Diencephalon (tissue), 1 donor: ENCODE measurements around the gene ADGRL1. TPM values are rescaled to one million over a fixed set of nuclear protein-coding genes. Genes with fewer than 3 reads are reported as not detected.

ENCODE experiments used
- small RNA-seq: library from RNA; depleted of rRNA; stranded (forward); fragments of <200 nt; gene quantifications from one replicate; pipeline ENCODE3, GENCODE V24; 2014
- total RNA-seq: library from RNA; depleted of rRNA; stranded (reverse); fragments of >200 nt; gene quantifications from one replicate; pipeline ENCODE4 v1.2.3, GENCODE V29; 2014

ADGRL1 gene
- 95.7 TPM for total RNA-seq

GRCh38 chr19:14205452-14206287 is at the start of gene ADGRL1:
Gene ADGRL1 (minus strand): TSS chr19:14206169. CDS start chr19:14183602, 22,567 bp downstream.

GRCh38 chr19:14136509-14137281 is 69.3 kb downstream of the ADGRL1 start, which contains the start of gene ASF1B:
Gene ASF1B (minus strand): TSS chr19:14136589. CDS start chr19:14136456, 133 bp downstream.

GRCh38 chr19:14117668-14118164 is 88.3 kb downstream of the ADGRL1 start, which contains the start of gene PRKACA:
Gene PRKACA (minus strand): TSS chr19:14117762. CDS start chr19:14117547, 215 bp downstream.

Small RNAs within 50 kb of the gene (small RNA-seq; reads per million reads assigned to genes)
- not detected for gene RN7SL231P

Other genes with a start within 250 kb of the ADGRL1 start
- gene RFX1, start 199.8 kb downstream of the ADGRL1 start, total RNA-seq: 4.2 TPM
- not detected for gene RLN3, start 178.0 kb downstream of the ADGRL1 start, total RNA-seq
- 3.9 TPM for gene IL27RA, start 174.4 kb downstream of the ADGRL1 start, total RNA-seq
- gene PALM3, start 144.1 kb downstream of the ADGRL1 start, total RNA-seq: 6.0 TPM
- gene MISP3, start 133.4 kb downstream of the ADGRL1 start, total RNA-seq: 1.8 TPM
- not detected for gene C19orf67, start 120.4 kb downstream of the ADGRL1 start, total RNA-seq
- gene SAMD1, start 115.4 kb downstream of the ADGRL1 start, total RNA-seq: 26.1 TPM
- 60.7 TPM for gene PRKACA, start 88.4 kb downstream of the ADGRL1 start, total RNA-seq
- 1.6 TPM for gene ASF1B, start 69.6 kb downstream of the ADGRL1 start, total RNA-seq
- gene ADGRE5, start 175.3 kb upstream of the ADGRL1 start, total RNA-seq: 2.3 TPM
- 32.1 TPM for gene DDX39A, start 213.2 kb upstream of the ADGRL1 start, total RNA-seq
- gene PKN1, start 227.1 kb upstream of the ADGRL1 start, total RNA-seq: 69.9 TPM